ENCODE results near the gene ZNF580. TPM values are rescaled to one million over a fixed set of nuclear protein-coding genes. Genes with fewer than 3 reads are reported as not detected.
A peak's percentile ranks its signal among the peaks of the same experiment; 100 is the strongest.

The ZNF580 gene
- total and polyA plus RNA-seq, 9 of the 15 experiments (the other 6 are each of a cell fraction or from before 2014, with no cell fraction given): 2.3 to 47.4 (median 6.0) TPM

DNA sequence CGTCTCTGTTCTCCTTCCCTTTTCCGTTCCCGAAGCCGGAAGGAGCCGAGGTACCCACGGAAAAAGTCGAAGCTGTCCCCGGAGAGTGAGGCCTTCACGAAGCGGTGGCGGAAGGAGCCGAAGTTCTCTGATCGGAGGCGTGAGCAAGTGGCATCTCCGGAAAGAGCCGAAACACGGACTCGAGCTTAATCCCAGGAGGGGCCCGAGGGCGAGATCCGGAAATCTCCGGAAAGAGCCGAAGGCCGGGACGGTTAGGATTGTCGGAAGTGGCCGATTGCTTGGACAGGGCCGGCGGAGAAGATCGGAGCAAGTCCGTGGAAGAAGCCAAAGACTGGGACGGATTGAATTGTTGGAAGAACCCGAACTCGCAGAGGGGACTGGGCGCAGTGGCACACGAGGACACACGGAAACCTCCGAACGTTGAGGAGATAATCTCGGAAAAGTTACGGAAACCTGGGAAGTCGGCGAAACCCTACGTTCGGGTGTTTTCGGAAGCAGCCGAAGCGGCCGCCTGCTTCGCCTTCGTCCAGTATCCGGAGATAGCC, 13.6 kb downstream of the ZNF580 start:
- Histone ChIP-seq H3K27ac (ENCODE audit: extremely low read depth, low read depth, low read length) (peak overlapping the region; percentile 100), H3K9ac (ENCODE audit: insufficient read depth in 1 of 2, low read depth in 2 of 2, low read length in 2 of 2) (peak overlapping the region; percentile 99), H3K36me3 (ENCODE audit: control insufficient read depth, insufficient read depth, low read length) (peaks cover 64% of the 10 kb centered on the region), H3K27me3 (ENCODE audit: control insufficient read depth in 2 of 2, insufficient read depth in 2 of 2, low read length in 2 of 2) (no peaks in the 10 kb centered on the region), H3K4me1 (replicated peaks in 1 of 2; ENCODE audit: control insufficient read depth in 2 of 2, insufficient read depth in 2 of 2, low read length in 2 of 2) (peaks cover 22 to 59% of the 10 kb centered on the region in 2 experiments; a peak in 4 of 5 replicates), H3K9me3 (replicated peaks; ENCODE audit: control insufficient read depth, insufficient read depth, low read depth, low read length) (no peaks in the 10 kb centered on the region), H4K20me1 (replicated peaks; ENCODE audit: control insufficient read depth, insufficient read depth, low read length) (peaks cover 35% of the 10 kb centered on the region), H3K4me3 (peak overlapping the region; percentile 70), H3K4me2 (ENCODE audit: insufficient read depth, low read length) (peak overlapping the region; percentile 99), H3K79me2 (ENCODE audit: control insufficient read depth, insufficient read depth, low read length) (peaks cover 52% of the 10 kb centered on the region), H3K9me1 (ENCODE audit: control insufficient read depth, insufficient read depth, low read length) (peaks cover 6% of the 10 kb centered on the region), H2AFZ (ENCODE audit: low read depth, low read length) (peak overlapping the region; percentile 97)
- under 1% methylated on average over 41 of the region's 52 CpGs for WGBS (ENCODE audit: insufficient coverage, low coverage, missing lambda C conversion rate)
- POLR2A ChIA-PET: interaction anchor here (0.5 to 1.6 kb wide), 26 partner anchors 9 to 514 kb away, joined by 3 to 11 read pairs (median 3); partner anchors contain the start of genes FIZ1, NAT14, UBE2S and ZNF581
- FAIRE-seq: peak; percentile 100
- peak; percentile 71 to 99 (median 82) for DNase-seq (ENCODE audit: extremely low read depth in 1 of 4, low spot score in 3 of 4)
- CTCF ChIA-PET (ENCODE audit: low intra/inter-chr PET ratio): interaction anchor here (0.7 to 2.8 kb wide), 6 partner anchors 10 to 138 kb away, joined by 3 to 27 read pairs (median 5); partner anchors contain the start of gene ZNF580
- BruUV-seq (replicated peaks): no TSS peak
- intact Hi-C loops (cut with micrococcal nuclease) (no loop called here), in situ Hi-C loops (cut with MboI) (no loop called here)
- peak; percentile 91 for ATAC-seq
- TF ChIP-seq TAL1 (IDR thresholded peaks at IDR 0.05): no peak
- peak; percentile 64; the same call in 1 of the 2 replicates for TF ChIP-seq HDGF (IDR thresholded peaks at IDR 0.05)
- TF ChIP-seq RFX7 (CRISPR knock-in tag; IDR thresholded peaks at IDR 0.05): no peak
- no peak for TF ChIP-seq RB1 (IDR thresholded peaks at IDR 0.05; ENCODE audit: low read depth)
- TF ChIP-seq, protein P1, sequence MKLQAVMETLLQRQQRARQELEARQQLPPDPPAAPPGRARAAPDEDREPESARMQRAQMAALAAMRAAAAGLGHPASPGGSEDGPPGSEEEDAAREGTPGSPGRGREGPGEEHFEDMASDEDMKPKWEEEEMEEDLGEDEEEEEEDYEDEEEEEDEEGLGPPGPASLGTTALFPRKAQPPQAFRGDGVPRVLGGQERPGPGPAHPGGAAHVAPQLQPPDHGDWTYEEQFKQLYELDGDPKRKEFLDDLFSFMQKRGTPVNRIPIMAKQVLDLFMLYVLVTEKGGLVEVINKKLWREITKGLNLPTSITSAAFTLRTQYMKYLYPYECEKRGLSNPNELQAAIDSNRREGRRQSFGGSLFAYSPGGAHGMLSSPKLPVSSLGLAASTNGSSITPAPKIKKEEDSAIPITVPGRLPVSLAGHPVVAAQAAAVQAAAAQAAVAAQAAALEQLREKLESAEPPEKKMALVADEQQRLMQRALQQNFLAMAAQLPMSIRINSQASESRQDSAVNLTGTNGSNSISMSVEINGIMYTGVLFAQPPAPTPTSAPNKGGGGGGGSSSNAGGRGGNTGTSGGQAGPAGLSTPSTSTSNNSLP (IDR thresholded peaks at IDR 0.05; ENCODE audit: borderline replicate concordance, low read depth, low read length): no peak
- 0 out of 2 replicates have a peak, but pooled peaks have one; percentile 2 for TF ChIP-seq ARID2 (IDR thresholded peaks at IDR 0.05)
- TF ChIP-seq GATAD2A (IDR thresholded peaks at IDR 0.05): peak; percentile 94
- no peak for TF ChIP-seq BACH1 (tag; IDR thresholded peaks at IDR 0.05)
- TF ChIP-seq ERF (CRISPR knock-in tag; IDR thresholded peaks at IDR 0.05): 0 out of 2 replicates have a peak, but pooled peaks have one; percentile 10
- TF ChIP-seq CEBPB (tag; IDR thresholded peaks at IDR 0.05): no peak
- TF ChIP-seq, protein P2, sequence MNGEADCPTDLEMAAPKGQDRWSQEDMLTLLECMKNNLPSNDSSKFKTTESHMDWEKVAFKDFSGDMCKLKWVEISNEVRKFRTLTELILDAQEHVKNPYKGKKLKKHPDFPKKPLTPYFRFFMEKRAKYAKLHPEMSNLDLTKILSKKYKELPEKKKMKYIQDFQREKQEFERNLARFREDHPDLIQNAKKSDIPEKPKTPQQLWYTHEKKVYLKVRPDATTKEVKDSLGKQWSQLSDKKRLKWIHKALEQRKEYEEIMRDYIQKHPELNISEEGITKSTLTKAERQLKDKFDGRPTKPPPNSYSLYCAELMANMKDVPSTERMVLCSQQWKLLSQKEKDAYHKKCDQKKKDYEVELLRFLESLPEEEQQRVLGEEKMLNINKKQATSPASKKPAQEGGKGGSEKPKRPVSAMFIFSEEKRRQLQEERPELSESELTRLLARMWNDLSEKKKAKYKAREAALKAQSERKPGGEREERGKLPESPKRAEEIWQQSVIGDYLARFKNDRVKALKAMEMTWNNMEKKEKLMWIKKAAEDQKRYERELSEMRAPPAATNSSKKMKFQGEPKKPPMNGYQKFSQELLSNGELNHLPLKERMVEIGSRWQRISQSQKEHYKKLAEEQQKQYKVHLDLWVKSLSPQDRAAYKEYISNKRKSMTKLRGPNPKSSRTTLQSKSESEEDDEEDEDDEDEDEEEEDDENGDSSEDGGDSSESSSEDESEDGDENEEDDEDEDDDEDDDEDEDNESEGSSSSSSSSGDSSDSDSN (IDR thresholded peaks at IDR 0.05; ENCODE audit: borderline replicate concordance in 1 of 2, low read depth in 2 of 2, low read length in 2 of 2): 0 out of 4 replicates have a peak, but pooled peaks of 1 of the 2 experiments have one; percentile 29
- no peak for TF ChIP-seq GABPB1 (CRISPR knock-in tag; IDR thresholded peaks at IDR 0.05)
- TF ChIP-seq CBX1 (IDR thresholded peaks at IDR 0.05; ENCODE audit: low read depth): peak; percentile 62; the same call in 1 of the 2 replicates
- TF ChIP-seq, protein P3, sequence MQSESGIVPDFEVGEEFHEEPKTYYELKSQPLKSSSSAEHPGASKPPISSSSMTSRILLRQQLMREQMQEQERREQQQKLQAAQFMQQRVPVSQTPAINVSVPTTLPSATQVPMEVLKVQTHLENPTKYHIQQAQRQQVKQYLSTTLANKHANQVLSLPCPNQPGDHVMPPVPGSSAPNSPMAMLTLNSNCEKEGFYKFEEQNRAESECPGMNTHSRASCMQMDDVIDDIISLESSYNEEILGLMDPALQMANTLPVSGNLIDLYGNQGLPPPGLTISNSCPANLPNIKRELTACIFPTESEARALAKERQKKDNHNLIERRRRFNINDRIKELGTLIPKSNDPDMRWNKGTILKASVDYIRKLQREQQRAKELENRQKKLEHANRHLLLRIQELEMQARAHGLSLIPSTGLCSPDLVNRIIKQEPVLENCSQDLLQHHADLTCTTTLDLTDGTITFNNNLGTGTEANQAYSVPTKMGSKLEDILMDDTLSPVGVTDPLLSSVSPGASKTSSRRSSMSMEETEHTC (IDR thresholded peaks at IDR 0.05): no peak
- TF ChIP-seq, protein P4, sequence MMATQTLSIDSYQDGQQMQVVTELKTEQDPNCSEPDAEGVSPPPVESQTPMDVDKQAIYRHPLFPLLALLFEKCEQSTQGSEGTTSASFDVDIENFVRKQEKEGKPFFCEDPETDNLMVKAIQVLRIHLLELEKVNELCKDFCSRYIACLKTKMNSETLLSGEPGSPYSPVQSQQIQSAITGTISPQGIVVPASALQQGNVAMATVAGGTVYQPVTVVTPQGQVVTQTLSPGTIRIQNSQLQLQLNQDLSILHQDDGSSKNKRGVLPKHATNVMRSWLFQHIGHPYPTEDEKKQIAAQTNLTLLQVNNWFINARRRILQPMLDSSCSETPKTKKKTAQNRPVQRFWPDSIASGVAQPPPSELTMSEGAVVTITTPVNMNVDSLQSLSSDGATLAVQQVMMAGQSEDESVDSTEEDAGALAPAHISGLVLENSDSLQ (IDR thresholded peaks at IDR 0.05): peak; percentile 77
- TF ChIP-seq FOXJ2 (tag; IDR thresholded peaks at IDR 0.05): no peak
